CD4-positive, alpha-beta T cell treated with Interleukin-17A for 4 hours (primary cell): ENCODE results near the gene ADGRE2.

Experiments
- DNase-seq: peaks from one replicate; pipeline ENCODE4 v3.0.0-alpha.2; 2020; ENCODE audit warnings: mixed read lengths

The ADGRE2 gene

GRCh38 chr19:14731200-14731599 lies 47.2 kb downstream of the ADGRE2 start:
- DNase-seq = no peak

GRCh38 chr19:14728595-14728994 lies 49.8 kb downstream of the ADGRE2 start:
- DNase-seq = no peak

GRCh38 chr19:14722127-14722526 lies 56.2 kb downstream of the ADGRE2 start:
- no peak for DNase-seq

GRCh38 chr19:14719162-14719561 lies 59.2 kb downstream of the ADGRE2 start:
- no peak for DNase-seq

GRCh38 chr19:14718522-14719116 lies 59.7 kb downstream of the ADGRE2 start:
- no peak for DNase-seq

- no peak for DNase-seq
Observed at GRCh38 chr19:14715841-14716240, 62.5 kb downstream of the ADGRE2 start.

- no peak for DNase-seq
Observed at GRCh38 chr19:14704450-14704849, 73.9 kb downstream of the ADGRE2 start.

GRCh38 chr19:14703833-14704232 lies 74.5 kb downstream of the ADGRE2 start:
- no peak for DNase-seq

- DNase-seq = no peak
Observed at GRCh38 chr19:14700711-14701375, 77.5 kb downstream of the ADGRE2 start.

GRCh38 chr19:14699641-14700040 lies 78.7 kb downstream of the ADGRE2 start:
- DNase-seq = no peak

- no peak for DNase-seq
Observed at GRCh38 chr19:14695471-14695870, 82.9 kb downstream of the ADGRE2 start.

GRCh38 chr19:14694641-14695266 lies 83.6 kb downstream of the ADGRE2 start:
- no peak for DNase-seq

- peak; percentile 100 for DNase-seq
Observed at GRCh38 chr19:14689598-14690503, 88.5 kb downstream of the ADGRE2 start, which contains the start of gene ZNF333. ZNF333 (plus strand) TSS chr19:14690048; CDS start chr19:14693492, 3,444 bp downstream.

- DNase-seq = peak; percentile 30
Observed at GRCh38 chr19:14686411-14686810, 91.9 kb downstream of the ADGRE2 start.

GRCh38 chr19:14683439-14683838 lies 94.9 kb downstream of the ADGRE2 start:
- no peak for DNase-seq
